GM12875 (cell line): Measurements from ENCODE around the gene GTF2H3.
A peak's percentile ranks its signal among the peaks of the same experiment; 100 is the strongest.

Experiments used
- H3K4me3 ChIP-seq: one replicate; pipeline ENCODE4 v1.5.1; 2011; ENCODE audit warnings: low read depth, low read length, control low read depth
- CTCF ChIP-seq: IDR thresholded peaks from 2 replicates; pipeline ENCODE4 v1.5.1; 2011; ENCODE audit warnings: low read depth, mild to moderate bottlenecking, control low read depth, inconsistent platforms, low read length, moderate library complexity, borderline replicate concordance; ENCODE audit not compliant: insufficient read depth

Gene GTF2H3

GRCh38 chr12:123633379-123634141, at the start of gene GTF2H3, which contains the start of gene EIF2B1:
Gene GTF2H3 (plus strand): TSS chr12:123633829. CDS start chr12:123633860, 31 bp downstream.
Gene EIF2B1 (minus strand): TSS chr12:123633686. CDS start chr12:123633557, 129 bp downstream.
- no peak for TF ChIP-seq CTCF
- peak within 1 kb of the TSS; percentile 81 for H3K4me3 ChIP-seq

GRCh38 chr12:123591702-123592481, 41.7 kb upstream of the GTF2H3 start:
- TF ChIP-seq CTCF, result no peak
- no peak overlapping the region for H3K4me3 ChIP-seq

DNA sequence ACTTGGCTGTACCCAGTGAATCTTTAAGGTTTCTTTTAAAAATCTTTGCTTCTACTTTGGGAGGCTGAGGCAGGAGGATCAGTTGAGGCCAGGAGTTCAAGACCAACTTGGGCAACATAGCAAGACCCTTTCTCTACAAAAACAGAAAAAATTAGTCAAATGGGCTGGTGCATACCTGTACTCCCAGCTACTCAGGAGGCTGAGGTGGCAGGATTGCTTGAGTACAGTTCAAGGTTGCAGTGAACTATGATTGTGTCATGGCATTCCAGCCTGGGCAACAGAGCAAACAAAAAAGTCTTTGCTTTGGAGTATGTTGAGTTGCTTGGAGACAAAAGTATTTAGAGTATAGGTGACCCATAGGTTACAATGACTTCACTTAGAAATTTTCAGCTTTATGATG, 37.9 kb upstream of the GTF2H3 start:
- H3K4me3 ChIP-seq, result no peak overlapping the region
- no peak for TF ChIP-seq CTCF

DNA sequence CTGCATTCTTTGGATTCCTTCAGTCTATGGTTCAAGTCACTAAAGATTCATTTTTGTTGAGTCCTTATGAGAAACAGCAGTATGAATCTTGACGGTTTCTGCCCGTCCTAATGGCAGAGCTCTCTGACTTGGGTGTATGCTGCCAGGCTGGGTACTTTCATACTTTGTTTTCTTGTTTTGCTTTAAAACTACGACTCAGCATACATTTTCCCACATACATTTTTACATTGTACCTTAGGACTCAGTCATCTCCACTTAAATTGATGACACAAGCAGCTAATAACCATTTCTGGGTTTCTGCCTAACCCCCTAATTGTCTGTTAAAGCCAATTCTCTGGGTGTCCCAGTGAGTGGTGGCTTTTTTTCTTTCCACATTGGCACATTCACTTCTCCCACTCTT, 36.5 kb upstream of the GTF2H3 start:
- H3K4me3 ChIP-seq, result no peak overlapping the region
- TF ChIP-seq CTCF, result no peak

DNA sequence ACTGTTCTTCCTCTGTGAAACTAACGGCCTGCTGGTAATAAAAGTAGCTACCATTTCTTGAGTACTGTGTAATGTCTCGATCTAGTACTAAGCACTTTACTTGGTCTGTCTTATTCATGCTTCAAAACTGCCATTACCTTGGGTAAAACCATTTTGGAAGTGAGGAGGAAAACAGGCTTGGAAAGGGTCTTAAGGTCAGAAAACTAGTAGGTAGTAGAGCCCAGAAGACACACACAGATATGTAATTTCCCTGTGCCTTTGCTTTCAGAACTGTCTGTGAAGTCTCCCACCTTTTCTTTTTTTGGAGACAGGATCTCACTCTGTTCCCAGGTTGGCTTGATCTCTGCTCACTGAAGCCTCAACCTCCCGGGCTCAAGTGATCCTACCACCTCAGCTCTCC, 35.1 kb upstream of the GTF2H3 start:
- TF ChIP-seq CTCF, result no peak
- no peak overlapping the region for H3K4me3 ChIP-seq

- no peak for TF ChIP-seq CTCF
- no peak overlapping the region for H3K4me3 ChIP-seq
Measured at GRCh38 chr12:123599310-123599709, 34.3 kb upstream of the GTF2H3 start.

GRCh38 chr12:123599721-123600120, 33.9 kb upstream of the GTF2H3 start:
- H3K4me3 ChIP-seq, result no peak overlapping the region
- no peak for TF ChIP-seq CTCF
